Upper lobe of left lung (tissue), 4 donors: ENCODE measurements around the gene BRD1.
A peak's percentile ranks its signal among the peaks of the same experiment; 100 is the strongest.

Source experiments
- CTCF ChIP-seq, 6 experiments: fragments of 450-650 bp in 4 of 6; fragments of 200-600 bp in 2 of 6; sonication (generic) in 2 of 6; IDR thresholded peaks; one replicate each; pipeline ENCODE4 v1.5.1; 2016 to 2019; ENCODE audit warnings: antibody characterized with exemption in 6 of 6
- POLR2A ChIP-seq, 4 donors: fragments of 450-650 bp; IDR thresholded peaks; one replicate each; pipeline ENCODE4 v1.5.1; 2016 to 2017; ENCODE audit warnings: antibody characterized with exemption in 4 of 4, mild to moderate bottlenecking in 2 of 4

- no peak for TF ChIP-seq CTCF (IDR thresholded peaks at IDR 0.05)
- TF ChIP-seq POLR2A (IDR thresholded peaks at IDR 0.05) = peak in 1 of 4 donors; percentile 29
Observed at GRCh38 chr22:49825944-49826602, 1.6 kb downstream of the BRD1 start.
